BLaER1 treated with 17β-estradiol and CSF1 and Interleukin-3, amounts not matched to agents 10 nM and 100 nM (cell line): ENCODE measurements around the gene MRPL3.

ENCODE experiments used
- H3K27ac ChIP-seq, 11 experiments: shearing (Covaris generic); formaldehyde crosslinking; 2 replicates each; pipeline ENCODE4 v1.8.1; 2022
- H3K27me3 ChIP-seq, 11 experiments: shearing (Covaris generic); formaldehyde crosslinking; 2 replicates each; pipeline ENCODE4 v1.8.1; 2022
- H3K36me3 ChIP-seq, 11 experiments: shearing (Covaris generic); formaldehyde crosslinking; 2 replicates each; pipeline ENCODE4 v1.8.1; 2022
- H3K4me1 ChIP-seq, 10 experiments: shearing (Covaris generic); formaldehyde crosslinking; 2 replicates each; pipeline ENCODE4 v1.8.1; 2022
- H3K4me2 ChIP-seq, 11 experiments: shearing (Covaris generic); formaldehyde crosslinking; 2 replicates each; pipeline ENCODE4 v1.8.1; 2022
- H3K4me3 ChIP-seq, 10 experiments: shearing (Covaris generic); formaldehyde crosslinking; 2 replicates each; pipeline ENCODE4 v1.8.1; 2022
- H3K9ac ChIP-seq, 11 experiments: shearing (Covaris generic); formaldehyde crosslinking; 2 replicates each; pipeline ENCODE4 v1.8.1; 2022
- H3K9me3 ChIP-seq, 11 experiments: shearing (Covaris generic); formaldehyde crosslinking; replicated peaks in 1 of 11; 2 replicates each; pipeline ENCODE4 v1.8.1; 2022
- H4K20me1 ChIP-seq, 11 experiments: shearing (Covaris generic); formaldehyde crosslinking; 2 replicates each; pipeline ENCODE4 v1.8.1; 2022
- Cebpa-rat ChIP-seq, 11 experiments: shearing (Covaris generic); IDR thresholded peaks; 2 replicates each; pipeline ENCODE4 v1.8.1; 2022

The MRPL3 gene

DNA sequence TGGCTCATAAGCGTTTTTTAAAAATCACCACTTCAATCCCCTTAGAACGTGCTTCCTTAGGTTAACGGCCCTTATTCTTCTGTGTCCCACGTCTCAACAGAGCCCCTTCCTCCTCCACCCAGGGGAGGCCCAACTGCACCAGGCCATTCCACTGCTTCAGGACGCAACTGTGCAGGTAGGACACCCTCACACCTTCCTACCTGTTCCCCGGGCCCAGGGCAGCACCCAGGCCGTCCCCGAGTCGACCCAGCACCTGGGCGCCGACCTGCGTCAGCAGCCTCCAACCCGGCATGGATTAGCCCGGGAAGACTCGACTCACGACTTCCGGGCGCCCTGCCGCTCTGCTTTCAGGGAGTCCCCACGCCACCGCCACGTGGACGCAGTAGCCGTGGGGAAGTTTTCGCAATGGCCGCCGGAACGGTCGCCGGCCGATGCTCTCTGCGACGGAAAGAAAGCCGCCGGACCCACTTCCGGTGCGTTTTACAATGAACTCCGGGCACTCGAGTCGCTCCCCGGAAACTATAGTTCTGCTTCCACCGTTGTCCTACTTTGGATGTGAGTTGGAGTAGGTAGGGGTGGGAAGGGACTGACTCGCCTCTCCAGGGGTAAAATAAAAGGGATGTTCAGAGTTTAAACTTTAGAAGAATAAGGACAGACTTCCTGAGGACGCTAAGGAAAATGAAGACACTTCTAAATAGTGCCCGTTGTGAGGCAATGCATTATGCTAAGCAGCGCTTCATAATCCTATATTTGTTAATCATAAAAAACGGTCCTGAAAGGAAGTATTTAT lies at the start of gene MRPL3:
MRPL3 (minus strand) TSS at position 442 of the 790 bp plus-strand sequence; CDS start at position 292, 150 bp downstream.
- TF ChIP-seq Cebpa-rat (IDR thresholded peaks at IDR 0.05), result peak in 3 of 11 experiments; percentile 13 to 37 (median 21); a peak in 1 of 22 replicates
- Histone ChIP-seq H3K9ac (peak within 1 kb of the TSS; percentile 87 to 97 (median 93)), H3K4me1 (peaks cover 22 to 45% (median 37%) of the 10 kb centered on the region in 10 experiments), H3K4me3 (peak within 1 kb of the TSS; percentile 76 to 93 (median 83)), H3K36me3 (peaks cover 32 to 40% (median 35%) of the 10 kb centered on the region in 11 experiments), H3K27ac (peak within 1 kb of the TSS; percentile 78 to 98 (median 94)), H4K20me1 (peaks cover 0 to 6% (median 0%) of the 10 kb centered on the region in 11 experiments; a peak in 3 of 22 replicates), H3K4me2 (peak within 1 kb of the TSS; percentile 79 to 98 (median 89)), H3K9me3 (no peaks in the 10 kb centered on the region), H3K27me3 (no peaks in the 10 kb centered on the region)

DNA sequence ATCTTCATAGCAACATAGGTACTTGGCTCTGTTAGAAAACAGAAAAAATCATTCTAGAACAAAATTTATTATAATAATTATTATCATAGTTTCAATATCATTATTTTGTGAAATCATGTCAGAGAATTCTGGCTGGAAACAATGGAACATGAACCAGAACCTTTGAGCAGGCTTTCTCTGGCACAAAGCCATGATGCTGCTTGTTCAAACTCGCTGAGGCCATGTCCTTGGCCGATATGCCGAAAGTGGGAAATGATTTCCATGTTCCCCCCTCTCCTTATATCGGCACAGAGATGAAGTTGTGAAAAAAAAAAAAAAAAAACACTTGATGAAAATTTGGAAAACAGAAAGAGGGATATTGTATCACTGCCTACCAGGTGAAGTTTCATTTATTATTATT lies 49.0 kb upstream of the MRPL3 start:
- no peaks in the 10 kb centered on the region for H3K36me3 ChIP-seq
- no peak overlapping the region for H3K4me2 ChIP-seq
- no peaks in the 10 kb centered on the region for H3K27me3 ChIP-seq
- H3K4me3 ChIP-seq, result no peak overlapping the region
- no peaks in the 10 kb centered on the region for H3K9me3 ChIP-seq
- H3K27ac ChIP-seq, result no peak overlapping the region
- H4K20me1 ChIP-seq, result no peaks in the 10 kb centered on the region
- H3K4me1 ChIP-seq, result no peaks in the 10 kb centered on the region
- H3K9ac ChIP-seq, result no peak overlapping the region
- TF ChIP-seq Cebpa-rat (IDR thresholded peaks at IDR 0.05), result no peak

DNA sequence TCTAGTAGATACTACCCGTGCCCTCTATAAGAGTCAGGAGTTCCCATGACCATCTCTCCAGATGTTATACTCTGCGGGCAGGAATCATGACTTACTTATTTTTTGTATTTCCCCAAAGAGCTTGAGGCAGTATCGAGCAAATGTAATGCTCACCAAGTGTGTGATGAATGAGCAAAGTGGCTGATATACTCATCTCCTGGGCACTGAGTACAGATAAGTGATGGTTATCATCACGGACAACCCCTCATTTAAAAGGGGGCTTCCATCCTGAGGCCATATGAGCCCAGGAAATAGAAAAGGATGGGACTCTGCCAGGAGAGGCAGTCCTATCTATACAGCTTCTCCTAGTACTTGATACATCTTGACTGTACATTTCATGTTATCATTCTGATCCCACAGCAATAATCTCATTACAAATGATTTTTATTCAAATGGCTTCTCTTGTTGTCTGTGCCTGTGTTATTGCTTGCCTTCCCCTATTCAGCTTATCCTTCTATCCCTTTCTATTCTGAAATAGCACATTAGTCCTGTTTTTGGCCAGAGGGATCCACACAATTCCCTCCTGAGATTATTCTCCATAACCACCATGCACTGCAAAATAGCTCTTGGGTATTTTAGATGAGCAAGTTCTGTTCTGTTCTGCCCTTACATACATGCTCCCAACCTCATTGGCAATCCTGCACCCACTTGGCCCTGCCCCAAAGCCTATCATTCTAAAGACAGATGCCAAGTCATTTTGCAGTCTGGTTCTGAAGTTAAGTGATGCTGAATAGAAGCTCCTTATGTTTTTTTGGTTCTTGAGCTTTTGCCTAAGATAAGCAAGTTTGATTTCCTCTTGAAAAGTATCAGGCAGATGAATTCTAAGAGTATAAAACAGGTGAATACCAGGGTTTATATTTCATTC lies 48.0 kb upstream of the MRPL3 start:
- H3K27me3 ChIP-seq, result no peaks in the 10 kb centered on the region
- no peak overlapping the region for H3K9ac ChIP-seq
- H3K4me2 ChIP-seq, result no peak overlapping the region
- H3K4me1 ChIP-seq, result no peaks in the 10 kb centered on the region
- TF ChIP-seq Cebpa-rat (IDR thresholded peaks at IDR 0.05), result no peak
- no peak overlapping the region for H3K27ac ChIP-seq
- H3K9me3 ChIP-seq, result no peaks in the 10 kb centered on the region
- no peaks in the 10 kb centered on the region for H3K36me3 ChIP-seq
- no peaks in the 10 kb centered on the region for H4K20me1 ChIP-seq
- no peak overlapping the region for H3K4me3 ChIP-seq

DNA sequence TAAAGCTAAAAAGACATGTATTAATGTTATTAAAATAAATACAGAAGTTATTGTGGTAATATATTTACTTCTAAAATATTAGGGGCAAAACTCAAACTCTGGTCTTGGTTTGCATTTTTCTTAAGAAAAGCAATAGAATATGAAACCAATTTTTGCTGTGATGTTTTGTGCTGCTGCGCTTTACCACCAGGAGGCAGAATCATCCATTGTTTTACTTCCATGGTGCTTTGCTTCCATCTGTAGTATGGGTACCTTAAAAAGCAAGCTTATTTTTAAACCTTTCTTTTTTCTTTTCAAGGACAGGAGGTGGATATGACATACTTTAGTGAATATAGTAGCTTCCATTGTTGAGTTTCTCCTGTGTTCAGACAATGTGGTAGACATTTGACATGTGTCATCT lies 46.6 kb upstream of the MRPL3 start:
- no peak for TF ChIP-seq Cebpa-rat (IDR thresholded peaks at IDR 0.05)
- H3K4me3 ChIP-seq, result no peak overlapping the region
- H3K4me2 ChIP-seq, result no peak overlapping the region
- no peaks in the 10 kb centered on the region for H3K9me3 ChIP-seq
- H3K9ac ChIP-seq, result no peak overlapping the region
- H3K4me1 ChIP-seq, result no peaks in the 10 kb centered on the region
- H3K27me3 ChIP-seq, result no peaks in the 10 kb centered on the region
- H4K20me1 ChIP-seq, result no peaks in the 10 kb centered on the region
- H3K36me3 ChIP-seq, result no peaks in the 10 kb centered on the region
- no peak overlapping the region for H3K27ac ChIP-seq

DNA sequence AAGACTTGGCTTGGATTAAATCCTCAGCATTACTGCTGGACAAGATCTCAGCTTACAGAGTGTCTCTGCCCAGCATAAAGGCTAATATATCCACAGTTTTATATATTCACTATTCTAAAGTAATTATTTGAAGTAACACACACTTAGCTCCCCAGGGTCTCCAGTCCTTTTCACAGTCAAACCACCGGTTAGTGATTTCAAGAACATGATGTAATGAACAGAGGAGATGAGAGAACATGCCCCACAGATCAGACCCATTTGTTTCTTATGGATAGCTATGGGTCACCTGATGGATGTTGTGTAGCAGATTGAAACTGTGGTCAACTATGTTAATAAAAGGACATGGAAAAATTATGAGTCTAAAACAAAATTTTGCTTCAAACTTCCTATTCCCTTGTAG lies 44.8 kb upstream of the MRPL3 start:
- Histone ChIP-seq H3K9ac (no peak overlapping the region), H3K27me3 (no peaks in the 10 kb centered on the region), H4K20me1 (no peaks in the 10 kb centered on the region), H3K4me3 (no peak overlapping the region), H3K4me2 (no peak overlapping the region), H3K9me3 (no peaks in the 10 kb centered on the region), H3K27ac (no peak overlapping the region), H3K4me1 (no peaks in the 10 kb centered on the region), H3K36me3 (no peaks in the 10 kb centered on the region)
- TF ChIP-seq Cebpa-rat (IDR thresholded peaks at IDR 0.05), result no peak

DNA sequence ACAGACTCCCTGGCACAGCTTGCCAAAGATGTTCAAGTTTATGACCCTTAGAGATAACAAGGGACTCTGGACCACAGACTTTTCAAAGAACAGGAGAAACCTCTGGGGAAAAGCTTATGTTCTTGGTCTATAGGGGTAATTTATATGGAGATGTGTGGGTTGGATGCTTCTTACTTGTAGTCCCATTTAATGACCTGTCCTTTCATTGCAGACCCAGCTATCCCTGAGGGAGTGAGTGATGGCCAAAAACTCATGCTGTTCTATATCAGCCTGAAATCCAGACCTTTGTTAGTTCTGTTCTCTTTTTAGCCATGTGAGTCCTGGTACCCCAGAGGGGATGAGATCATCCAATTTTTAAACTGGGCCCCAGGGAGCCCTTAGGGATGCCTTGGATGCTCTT lies 43.7 kb upstream of the MRPL3 start:
- Histone ChIP-seq H3K4me2 (no peak overlapping the region), H3K4me3 (no peak overlapping the region), H3K27me3 (no peaks in the 10 kb centered on the region), H4K20me1 (no peaks in the 10 kb centered on the region), H3K9me3 (no peaks in the 10 kb centered on the region), H3K27ac (no peak overlapping the region), H3K36me3 (no peaks in the 10 kb centered on the region), H3K9ac (no peak overlapping the region), H3K4me1 (no peaks in the 10 kb centered on the region)
- TF ChIP-seq Cebpa-rat (IDR thresholded peaks at IDR 0.05), result no peak

DNA sequence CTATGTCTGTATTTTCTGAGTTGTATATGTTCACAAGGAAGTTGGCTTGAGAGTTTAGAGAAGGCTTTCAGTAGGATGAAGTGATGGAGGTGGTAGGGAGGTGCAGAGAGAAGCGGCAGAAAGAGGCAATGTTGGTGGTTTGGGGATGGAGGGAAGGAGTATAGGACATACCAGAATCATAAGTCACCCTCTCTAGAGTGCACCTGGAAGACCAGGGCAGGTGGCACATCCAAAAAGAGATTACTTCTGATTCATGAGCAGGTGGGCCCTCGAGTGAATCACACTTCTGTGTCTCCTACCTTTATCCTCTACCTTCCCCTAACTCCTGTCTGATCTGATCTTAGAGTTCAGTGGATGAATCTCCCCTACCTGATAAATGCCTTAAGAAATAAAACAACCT lies 41.8 kb upstream of the MRPL3 start:
- Histone ChIP-seq H3K4me3 (no peak overlapping the region), H3K27ac (no peak overlapping the region), H3K9me3 (no peaks in the 10 kb centered on the region), H3K27me3 (no peaks in the 10 kb centered on the region), H3K4me2 (no peak overlapping the region), H3K9ac (no peak overlapping the region), H3K36me3 (no peaks in the 10 kb centered on the region), H4K20me1 (no peaks in the 10 kb centered on the region), H3K4me1 (no peaks in the 10 kb centered on the region)
- no peak for TF ChIP-seq Cebpa-rat (IDR thresholded peaks at IDR 0.05)

DNA sequence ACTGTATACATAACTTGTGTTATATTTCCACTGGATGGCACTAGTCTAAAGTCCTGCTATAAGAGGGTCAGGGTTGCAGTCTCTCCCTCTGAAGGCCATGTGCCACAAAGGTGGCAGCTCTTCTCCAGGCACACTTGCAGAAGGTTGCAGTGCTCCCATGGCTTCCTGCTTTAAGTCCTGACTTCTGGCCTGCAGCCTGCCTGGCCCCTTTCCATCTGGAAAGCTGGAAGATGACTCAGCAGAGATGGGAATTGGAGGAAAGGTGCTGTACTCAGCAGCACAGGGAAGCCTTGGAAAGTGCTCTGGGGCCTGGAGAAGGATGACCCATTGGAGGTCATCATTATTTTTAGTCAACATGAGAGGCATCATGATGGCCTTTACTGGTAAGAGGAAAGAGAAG lies 40.9 kb upstream of the MRPL3 start:
- Histone ChIP-seq H3K9ac (no peak overlapping the region), H4K20me1 (no peaks in the 10 kb centered on the region), H3K4me1 (no peaks in the 10 kb centered on the region), H3K9me3 (no peaks in the 10 kb centered on the region), H3K4me3 (no peak overlapping the region), H3K36me3 (no peaks in the 10 kb centered on the region), H3K27me3 (no peaks in the 10 kb centered on the region), H3K4me2 (no peak overlapping the region), H3K27ac (no peak overlapping the region)
- TF ChIP-seq Cebpa-rat (IDR thresholded peaks at IDR 0.05), result no peak

DNA sequence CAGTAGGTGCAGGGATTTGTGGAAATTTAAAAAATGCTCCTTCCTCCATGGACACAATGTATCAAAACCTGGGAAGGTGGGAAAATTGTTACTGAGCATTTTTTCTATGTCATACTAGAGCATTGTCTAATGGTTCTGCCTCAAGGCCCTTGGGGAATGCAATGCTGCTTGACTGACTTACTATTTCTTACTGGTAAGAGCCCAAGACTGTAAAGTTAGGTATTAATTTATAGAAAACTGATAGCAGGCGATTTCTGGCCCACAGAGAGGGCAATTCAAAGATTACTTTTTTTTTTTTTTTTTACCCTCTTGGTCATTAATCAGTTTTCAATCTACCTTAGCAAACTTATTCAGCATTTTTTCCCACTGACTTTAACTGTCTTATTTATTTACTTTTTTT lies 38.5 kb upstream of the MRPL3 start:
- no peak for TF ChIP-seq Cebpa-rat (IDR thresholded peaks at IDR 0.05)
- Histone ChIP-seq H3K9me3 (no peaks in the 10 kb centered on the region), H3K4me1 (no peaks in the 10 kb centered on the region), H3K9ac (no peak overlapping the region), H3K27ac (no peak overlapping the region), H3K27me3 (no peaks in the 10 kb centered on the region), H3K36me3 (no peaks in the 10 kb centered on the region), H3K4me2 (no peak overlapping the region), H3K4me3 (no peak overlapping the region), H4K20me1 (no peaks in the 10 kb centered on the region)
